Measurements from ENCODE around the gene PLCB3. TPM values are rescaled to one million over a fixed set of nuclear protein-coding genes. Genes with fewer than 3 reads are reported as not detected.

Gene PLCB3
- total RNA-seq, 1 experiment from 2014 or later: 45.3 TPM

DNA sequence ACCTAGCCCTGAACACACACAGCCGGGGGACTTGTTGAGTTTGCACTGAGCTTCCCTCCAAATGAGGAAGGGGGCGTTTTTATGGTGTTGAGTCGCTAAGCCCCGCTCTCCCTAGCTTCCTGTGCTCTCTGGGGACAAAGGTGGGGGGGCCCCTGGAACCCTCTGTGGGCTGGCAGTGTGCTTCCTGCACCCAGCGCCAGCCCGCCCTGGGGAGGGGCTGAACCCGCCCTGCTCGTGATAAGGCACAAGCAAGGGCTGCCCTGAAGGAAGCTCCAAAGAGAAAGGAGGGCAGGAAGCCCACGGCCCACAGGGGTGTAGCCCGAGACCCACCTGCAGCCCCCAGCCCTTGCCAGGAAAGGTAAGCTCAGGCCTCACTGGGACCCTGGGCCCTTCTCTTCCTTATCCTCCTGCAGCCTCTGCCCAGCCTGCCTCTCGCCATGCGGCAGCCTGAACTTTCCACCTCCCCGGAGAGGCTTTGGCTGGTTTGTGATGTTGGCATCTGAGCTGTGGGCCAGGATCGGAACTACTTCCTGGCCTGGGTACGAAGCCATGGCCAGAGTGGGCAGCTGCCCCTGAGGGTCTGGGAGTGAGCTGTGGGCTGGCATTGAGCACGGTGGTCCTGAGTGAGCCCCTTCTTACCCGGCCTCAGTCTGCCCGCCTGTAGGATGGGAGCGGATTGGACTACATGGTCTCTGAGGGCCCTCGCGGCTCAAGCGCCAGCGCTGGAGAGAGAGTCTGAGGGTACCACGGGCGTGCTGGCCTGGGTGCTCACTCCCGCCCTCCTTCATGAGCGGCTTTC, 44.7 kb upstream of the PLCB3 start, which contains the start of gene FERMT3:
Gene FERMT3 (plus strand): TSS at position 265 of the 799 bp plus-strand sequence. CDS start 644 bp downstream, outside the sequence.
- no peak for TF ChIP-seq EZH2 (IDR thresholded peaks at IDR 0.05; ENCODE audit: borderline replicate concordance, low read depth, low read length, poor library complexity, severe bottlenecking)
- TF ChIP-seq, protein P1, sequence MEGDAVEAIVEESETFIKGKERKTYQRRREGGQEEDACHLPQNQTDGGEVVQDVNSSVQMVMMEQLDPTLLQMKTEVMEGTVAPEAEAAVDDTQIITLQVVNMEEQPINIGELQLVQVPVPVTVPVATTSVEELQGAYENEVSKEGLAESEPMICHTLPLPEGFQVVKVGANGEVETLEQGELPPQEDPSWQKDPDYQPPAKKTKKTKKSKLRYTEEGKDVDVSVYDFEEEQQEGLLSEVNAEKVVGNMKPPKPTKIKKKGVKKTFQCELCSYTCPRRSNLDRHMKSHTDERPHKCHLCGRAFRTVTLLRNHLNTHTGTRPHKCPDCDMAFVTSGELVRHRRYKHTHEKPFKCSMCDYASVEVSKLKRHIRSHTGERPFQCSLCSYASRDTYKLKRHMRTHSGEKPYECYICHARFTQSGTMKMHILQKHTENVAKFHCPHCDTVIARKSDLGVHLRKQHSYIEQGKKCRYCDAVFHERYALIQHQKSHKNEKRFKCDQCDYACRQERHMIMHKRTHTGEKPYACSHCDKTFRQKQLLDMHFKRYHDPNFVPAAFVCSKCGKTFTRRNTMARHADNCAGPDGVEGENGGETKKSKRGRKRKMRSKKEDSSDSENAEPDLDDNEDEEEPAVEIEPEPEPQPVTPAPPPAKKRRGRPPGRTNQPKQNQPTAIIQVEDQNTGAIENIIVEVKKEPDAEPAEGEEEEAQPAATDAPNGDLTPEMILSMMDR (conservative IDR thresholded peaks at IDR 0.05; ENCODE audit: low read depth, low read length): 0 out of 2 replicates have a peak, but pooled peaks have one; percentile 23
- ChIA-PET CTCF (interaction anchor here (0.5 to 4.6 kb wide), 8 partner anchors 19 to 243 kb away, joined by 3 to 33 read pairs (median 5); partner anchors contain the start of genes CATSPERZ, ESRRA, NUDT22 and TRPT1), POLR2A (ENCODE audit: low non-redundant PET) (interaction anchor here (1.8 to 2.4 kb wide), 2 partner anchors 21 kb away, joined by 5 to 6 read pairs; partner anchors contain the start of gene STIP1)
- Histone ChIP-seq H3K4me1 (ENCODE audit: insufficient read depth, low read length, poor library complexity, severe bottlenecking) (peaks cover 63% of the 10 kb centered on the region), H3K27me3 (replicated peaks; ENCODE audit: insufficient read depth, low read depth, low read length, poor library complexity) (no peaks in the 10 kb centered on the region), H3K9me3 (ENCODE audit: low read depth, low read length, poor library complexity, severe bottlenecking) (no peaks in the 10 kb centered on the region), H3K27ac (ENCODE audit: low read depth, low read length, poor library complexity, severe bottlenecking) (peak within 1 kb of the TSS; percentile 93), H3K36me3 (ENCODE audit: insufficient read depth, low read length, poor library complexity, severe bottlenecking) (peaks cover 42% of the 10 kb centered on the region), H3K4me3 (ENCODE audit: low read depth, low read length, poor library complexity, severe bottlenecking) (peak within 1 kb of the TSS; percentile 40)
- intact Hi-C loops (cut with micrococcal nuclease; ENCODE audit: unreplicated experiment): loop anchor here (5.0 kb wide), 1 partner anchor 41 kb away; the partner anchor contains the start of gene PPP1R14B
- DNase-seq (ENCODE audit: low spot score): peak; percentile 87
- BruUV-seq (replicated peaks): TSS peak; percentile 77

DNA sequence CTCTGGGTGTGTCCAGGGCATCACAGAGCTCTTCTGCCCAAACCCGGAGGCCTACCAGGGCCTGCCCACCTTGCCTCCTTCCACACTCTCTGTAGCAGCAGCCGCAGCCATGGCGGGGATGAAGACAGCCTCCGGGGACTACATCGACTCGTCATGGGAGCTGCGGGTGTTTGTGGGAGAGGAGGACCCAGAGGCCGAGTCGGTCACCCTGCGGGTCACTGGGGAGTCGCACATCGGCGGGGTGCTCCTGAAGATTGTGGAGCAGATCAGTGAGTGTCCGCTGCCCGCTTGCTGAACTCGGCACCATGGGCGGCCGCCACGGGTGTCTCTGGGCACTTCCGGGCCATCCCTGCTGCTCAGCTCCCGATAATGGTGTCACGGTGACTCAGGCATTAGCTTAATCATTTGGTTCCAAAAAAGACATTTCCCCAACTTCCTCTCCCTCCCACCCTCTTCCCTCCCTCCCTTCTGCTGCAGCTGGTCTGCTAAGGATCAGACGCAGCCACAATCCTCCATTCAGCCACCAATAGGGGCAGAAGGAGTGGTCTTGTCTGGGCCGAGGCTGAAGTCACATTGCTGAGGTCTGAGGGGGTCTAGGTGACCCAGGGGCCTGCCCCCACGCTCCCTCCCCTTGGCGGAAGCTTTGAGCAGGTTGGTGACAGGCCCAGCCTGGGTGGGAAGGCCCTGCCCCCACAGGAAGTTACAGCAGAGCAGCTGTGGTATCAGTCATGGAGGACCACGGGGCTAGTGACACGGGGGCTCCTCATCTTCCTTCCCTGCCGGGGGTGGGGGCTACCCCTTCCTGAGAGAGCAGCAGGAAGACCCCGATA, 43.9 kb upstream of the PLCB3 start:
- Histone ChIP-seq H3K27ac (ENCODE audit: low read depth, low read length, poor library complexity, severe bottlenecking) (peak overlapping the region; percentile 93), H3K9me3 (ENCODE audit: low read depth, low read length, poor library complexity, severe bottlenecking) (no peaks in the 10 kb centered on the region), H3K4me3 (ENCODE audit: low read depth, low read length, poor library complexity, severe bottlenecking) (peak overlapping the region; percentile 40), H3K4me1 (ENCODE audit: insufficient read depth, low read length, poor library complexity, severe bottlenecking) (peaks cover 63% of the 10 kb centered on the region), H3K36me3 (ENCODE audit: insufficient read depth, low read length, poor library complexity, severe bottlenecking) (peaks cover 37% of the 10 kb centered on the region), H3K27me3 (replicated peaks; ENCODE audit: insufficient read depth, low read depth, low read length, poor library complexity) (no peaks in the 10 kb centered on the region)
- DNase-seq (ENCODE audit: low spot score): peak; percentile 98
- TF ChIP-seq, protein P1 (conservative IDR thresholded peaks at IDR 0.05; ENCODE audit: low read depth, low read length): no peak
- TF ChIP-seq EZH2 (IDR thresholded peaks at IDR 0.05; ENCODE audit: borderline replicate concordance, low read depth, low read length, poor library complexity, severe bottlenecking): no peak
- POLR2A ChIA-PET (ENCODE audit: low non-redundant PET): interaction anchor here (0.6 to 1.8 kb wide), 2 partner anchors 22 to 89 kb away, joined by 4 to 5 read pairs; partner anchors contain the start of gene STIP1
- CTCF ChIA-PET: interaction anchor here (0.5 to 4.6 kb wide), 8 partner anchors 20 to 242 kb away, joined by 3 to 33 read pairs (median 5); partner anchors contain the start of genes CATSPERZ, DNAJC4 and ESRRA
- intact Hi-C loops (cut with micrococcal nuclease; ENCODE audit: unreplicated experiment): loop anchor here (5.0 kb wide), 1 partner anchor 40 kb away; the partner anchor contains the start of gene PPP1R14B
- BruUV-seq (replicated peaks): no TSS peak
